ENCODE data around the gene OR10V1. TPM values are rescaled to one million over a fixed set of nuclear protein-coding genes. Genes with fewer than 3 reads are reported as not detected.

Gene OR10V1
- total RNA-seq, 1 experiment from 2014 or later = not detected

- Histone ChIP-seq H3K9me3 (0 out of 2 replicates have a peak, but pooled peaks cover 7% of the 10 kb centered on the region), H3K4me1 (peaks cover 42% of the 10 kb centered on the region), H3K4me3 (ENCODE audit: low read depth, low read length) (no peak overlapping the region), H3K36me3 (ENCODE audit: control insufficient read depth, insufficient read depth, low read length) (no peaks in the 10 kb centered on the region), H3K27me3 (replicated peaks; ENCODE audit: control insufficient read depth, insufficient read depth, low read length) (no peaks in the 10 kb centered on the region)
- Mint-ChIP-seq H3K9me3 (ENCODE audit: unreplicated experiment) (no peaks in the 10 kb centered on the region), H3K36me3 (ENCODE audit: insufficient read depth, unreplicated experiment) (no peaks in the 10 kb centered on the region), H3K27ac (ENCODE audit: unreplicated experiment) (no peak overlapping the region), H3K4me1 (ENCODE audit: low read depth, unreplicated experiment) (peaks cover 16% of the 10 kb centered on the region), H3K4me3 (ENCODE audit: unreplicated experiment) (no peak overlapping the region), H3K27me3 (ENCODE audit: insufficient read depth, unreplicated experiment) (no peaks in the 10 kb centered on the region)
- no TSS peak for BruUV-seq (replicated peaks)
- intact Hi-C loops (cut with micrococcal nuclease; ENCODE audit: unreplicated experiment) = no loop called here
- POLR2A ChIA-PET = no interaction called here
- no peak for DNase-seq
- no peak for TF ChIP-seq CTCF (IDR thresholded peaks at IDR 0.05; ENCODE audit: insufficient read depth in 1 of 2, low read depth in 1 of 2, low read length in 1 of 2, severe bottlenecking in 1 of 2, unreplicated experiment in 1 of 2)
- CTCF ChIA-PET = no interaction called here
Observed at GRCh38 chr11:59729834-59730233, 16.2 kb upstream of the OR10V1 start.

DNA sequence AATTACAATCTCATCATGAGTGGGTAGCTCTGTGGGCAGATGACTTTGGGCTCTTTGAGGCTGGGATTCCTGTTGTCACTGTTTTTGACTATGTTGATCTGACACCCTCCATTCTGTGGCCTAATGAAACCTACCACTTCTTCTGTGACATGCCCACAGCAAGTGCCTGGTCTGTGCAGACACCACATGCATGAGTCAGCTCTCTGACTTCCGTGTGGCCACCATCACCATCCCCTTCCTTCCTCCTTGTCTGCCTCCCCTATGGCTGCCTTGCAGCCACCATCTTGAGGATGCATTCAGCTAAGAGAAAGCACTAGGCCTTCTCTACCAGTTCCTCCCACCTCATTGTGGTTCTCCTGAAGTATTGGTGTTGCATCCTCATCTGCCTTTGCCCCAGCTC, 15.3 kb upstream of the OR10V1 start:
- POLR2A ChIA-PET = no interaction called here
- no peaks in the 10 kb centered on the region for H3K27me3 ChIP-seq (replicated peaks; ENCODE audit: control insufficient read depth, insufficient read depth, low read length)
- CTCF ChIA-PET = interaction anchor here (0.5 kb wide), 1 partner anchor 542 kb away, joined by 3 read pairs; no protein-coding TSS in a partner anchor
- TF ChIP-seq CTCF (IDR thresholded peaks at IDR 0.05; ENCODE audit: insufficient read depth in 1 of 2, low read depth in 1 of 2, low read length in 1 of 2, severe bottlenecking in 1 of 2, unreplicated experiment in 1 of 2) = no peak
- BruUV-seq (replicated peaks) = no TSS peak
- 0 out of 2 replicates have a peak, but pooled peaks cover 7% of the 10 kb centered on the region for H3K9me3 ChIP-seq
- peaks cover 16% of the 10 kb centered on the region for H3K4me1 Mint-ChIP-seq (ENCODE audit: low read depth, unreplicated experiment)
- H3K36me3 ChIP-seq (ENCODE audit: control insufficient read depth, insufficient read depth, low read length) = no peaks in the 10 kb centered on the region
- H3K9me3 Mint-ChIP-seq (ENCODE audit: unreplicated experiment) = no peaks in the 10 kb centered on the region
- no peak overlapping the region for H3K27ac Mint-ChIP-seq (ENCODE audit: unreplicated experiment)
- H3K4me3 Mint-ChIP-seq (ENCODE audit: unreplicated experiment) = no peak overlapping the region
- no peaks in the 10 kb centered on the region for H3K36me3 Mint-ChIP-seq (ENCODE audit: insufficient read depth, unreplicated experiment)
- intact Hi-C loops (cut with micrococcal nuclease; ENCODE audit: unreplicated experiment) = no loop called here
- H3K4me1 ChIP-seq = peaks cover 41% of the 10 kb centered on the region
- no peak overlapping the region for H3K4me3 ChIP-seq (ENCODE audit: low read depth, low read length)
- no peak for DNase-seq
- H3K27me3 Mint-ChIP-seq (ENCODE audit: insufficient read depth, unreplicated experiment) = no peaks in the 10 kb centered on the region

DNA sequence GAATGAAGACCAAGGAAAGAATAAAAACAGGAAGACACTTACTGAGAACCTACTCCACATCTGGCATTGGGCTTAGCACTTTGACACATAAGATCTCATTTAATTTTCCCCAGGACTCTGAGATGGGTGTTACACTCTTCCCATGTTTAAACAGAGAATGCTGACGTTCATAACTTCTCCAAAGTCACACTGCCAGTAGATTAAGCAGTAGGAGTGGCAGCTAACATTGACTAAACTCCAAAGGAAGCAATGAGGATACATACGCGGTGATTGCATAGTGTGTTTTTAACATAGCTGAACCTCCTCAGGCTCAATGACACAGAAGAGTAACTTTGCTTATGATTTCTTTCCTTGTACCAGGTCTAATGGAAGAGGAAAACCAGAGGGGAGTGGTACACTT, 14.5 kb upstream of the OR10V1 start:
- POLR2A ChIA-PET = no interaction called here

More for the DNA sequence above, 14.5 kb upstream of the OR10V1 start:
- Mint-ChIP-seq H3K4me3 (ENCODE audit: unreplicated experiment) (no peak overlapping the region), H3K4me1 (ENCODE audit: low read depth, unreplicated experiment) (peaks cover 16% of the 10 kb centered on the region), H3K9me3 (ENCODE audit: unreplicated experiment) (no peaks in the 10 kb centered on the region), H3K27me3 (ENCODE audit: insufficient read depth, unreplicated experiment) (no peaks in the 10 kb centered on the region), H3K36me3 (ENCODE audit: insufficient read depth, unreplicated experiment) (no peaks in the 10 kb centered on the region), H3K27ac (ENCODE audit: unreplicated experiment) (no peak overlapping the region)
- no peaks in the 10 kb centered on the region for H3K27me3 ChIP-seq (replicated peaks; ENCODE audit: control insufficient read depth, insufficient read depth, low read length)
- no TSS peak for BruUV-seq (replicated peaks)
- H3K4me3 ChIP-seq (ENCODE audit: low read depth, low read length) = no peak overlapping the region
- intact Hi-C loops (cut with micrococcal nuclease; ENCODE audit: unreplicated experiment) = no loop called here
- 0 out of 2 replicates have a peak, but pooled peaks cover 5% of the 10 kb centered on the region for H3K9me3 ChIP-seq
- CTCF ChIA-PET = no interaction called here
- TF ChIP-seq CTCF (IDR thresholded peaks at IDR 0.05; ENCODE audit: insufficient read depth in 1 of 2, low read depth in 1 of 2, low read length in 1 of 2, severe bottlenecking in 1 of 2, unreplicated experiment in 1 of 2) = no peak
- H3K4me1 ChIP-seq = peaks cover 37% of the 10 kb centered on the region
- H3K36me3 ChIP-seq (ENCODE audit: control insufficient read depth, insufficient read depth, low read length) = no peaks in the 10 kb centered on the region
- no peak for DNase-seq
